TTC549 (cell line): ENCODE data around the gene KANSL3.
"Not testable (repeated sequence)": the region's sequence is repeated elsewhere in the genome, so short reads cannot be mapped to it uniquely, and the experiment has no call there.

ENCODE experiments used
- FAIRE-seq: peaks from 2 replicates; lab custom pipeline; 2012; peaks lifted over from hg19 to GRCh38; lab: Jason Lieb, UNC

Gene KANSL3

GRCh38 chr2:96638144-96639121 lies at the start of gene KANSL3:
Gene KANSL3 (minus strand): TSS chr2:96638312. CDS start chr2:96637135, 1,177 bp downstream.
- peak; percentile 28 for FAIRE-seq

GRCh38 chr2:96687266-96687665 lies 49.2 kb upstream of the KANSL3 start:
- no peak for FAIRE-seq

- no peak for FAIRE-seq
Measured at GRCh38 chr2:96685577-96686459, 47.7 kb upstream of the KANSL3 start.

GRCh38 chr2:96684883-96685576 lies 46.9 kb upstream of the KANSL3 start:
- FAIRE-seq, result no peak

- FAIRE-seq, result no peak
Measured at GRCh38 chr2:96683972-96684820, 46.1 kb upstream of the KANSL3 start.

- FAIRE-seq, result no peak
Measured at GRCh38 chr2:96683307-96683706, 45.2 kb upstream of the KANSL3 start.

- no peak for FAIRE-seq
Measured at GRCh38 chr2:96681540-96681939, 43.4 kb upstream of the KANSL3 start.

GRCh38 chr2:96680561-96681141 lies 42.5 kb upstream of the KANSL3 start:
- no peak for FAIRE-seq

GRCh38 chr2:96679848-96680247 lies 41.7 kb upstream of the KANSL3 start:
- FAIRE-seq, result no peak

GRCh38 chr2:96669539-96670215 lies 31.6 kb upstream of the KANSL3 start:
- FAIRE-seq, result no peak

GRCh38 chr2:96668771-96669170 lies 30.7 kb upstream of the KANSL3 start:
- FAIRE-seq, result no peak

- FAIRE-seq, result not testable (repeated sequence)
Measured at GRCh38 chr2:96665717-96666116, 27.6 kb upstream of the KANSL3 start.

GRCh38 chr2:96665083-96665569 lies 27.0 kb upstream of the KANSL3 start:
- FAIRE-seq, result no peak

GRCh38 chr2:96664366-96664925 lies 26.3 kb upstream of the KANSL3 start:
- FAIRE-seq, result no peak

- FAIRE-seq, result no peak
Measured at GRCh38 chr2:96663829-96664228, 25.7 kb upstream of the KANSL3 start.

GRCh38 chr2:96663177-96663576 lies 25.1 kb upstream of the KANSL3 start:
- FAIRE-seq, result no peak

- no peak for FAIRE-seq
Measured at GRCh38 chr2:96662360-96662759, 24.2 kb upstream of the KANSL3 start.

- no peak for FAIRE-seq
Measured at GRCh38 chr2:96661324-96661723, 23.2 kb upstream of the KANSL3 start.

- no peak for FAIRE-seq
Measured at GRCh38 chr2:96656540-96656939, 18.4 kb upstream of the KANSL3 start.

GRCh38 chr2:96655526-96655925 lies 17.4 kb upstream of the KANSL3 start:
- FAIRE-seq, result no peak
